Measurements from ENCODE around the gene CBLN3.

GRCh38 chr14:24417832-24418491 is 11.5 kb downstream of the CBLN3 start:
- no peak for TF ChIP-seq POLR2A (IDR thresholded peaks at IDR 0.05; ENCODE audit: low read depth, low read length)
- no peak for TF ChIP-seq TAF1 (IDR thresholded peaks at IDR 0.05; ENCODE audit: borderline replicate concordance, low read depth, low read length)
- no peak for TF ChIP-seq POLR2AphosphoS5 (IDR thresholded peaks at IDR 0.05; ENCODE audit: low read depth, low read length)
